HG03354 (cell line): ENCODE measurements around the gene DDN.

Experiments
- ATAC-seq: cut with Tn5 transposase; IDR thresholded peaks from one replicate; pipeline ENCODE4 v1.9.1; 2021; ENCODE audit warnings: mild to moderate bottlenecking; ENCODE audit not compliant: unreplicated experiment, poor library complexity, severe bottlenecking

DDN gene

GRCh38 chr12:48990552-48990951 is 8.6 kb downstream of the DDN start:
- no peak for ATAC-seq

DNA sequence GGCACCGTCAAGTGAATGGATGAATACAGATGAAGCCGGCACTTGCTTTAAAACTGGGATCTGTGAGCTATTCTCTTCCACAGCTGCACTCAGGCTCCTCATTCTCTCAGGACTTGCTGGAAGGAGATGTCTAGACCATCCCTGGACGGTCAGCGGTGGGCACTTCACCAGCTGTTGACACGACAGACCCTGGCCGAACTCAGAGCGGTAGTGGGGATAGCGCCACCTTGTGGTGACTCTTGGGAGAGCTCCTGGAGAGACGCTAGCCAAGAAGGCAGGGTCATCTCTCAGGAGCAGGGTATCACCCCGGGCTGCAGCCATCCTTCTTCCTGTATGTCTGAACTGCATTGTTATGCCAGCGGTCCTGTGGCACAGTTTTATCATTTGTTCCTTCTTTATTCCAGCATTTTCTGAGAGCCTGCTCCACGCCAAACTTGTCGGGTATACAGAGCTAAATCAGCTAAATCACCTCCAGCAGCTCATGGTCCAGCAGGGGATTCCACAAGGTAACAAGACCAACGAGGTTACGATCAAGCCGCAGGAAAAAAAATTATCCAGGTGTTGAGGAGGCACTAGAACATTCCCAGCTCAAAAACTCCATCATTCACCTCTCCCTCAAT is 11.0 kb downstream of the DDN start:
- no peak for ATAC-seq

GRCh38 chr12:48986720-48987291 is 12.4 kb downstream of the DDN start:
- ATAC-seq: no peak

GRCh38 chr12:48985901-48986300 is 13.3 kb downstream of the DDN start:
- ATAC-seq: no peak

DNA sequence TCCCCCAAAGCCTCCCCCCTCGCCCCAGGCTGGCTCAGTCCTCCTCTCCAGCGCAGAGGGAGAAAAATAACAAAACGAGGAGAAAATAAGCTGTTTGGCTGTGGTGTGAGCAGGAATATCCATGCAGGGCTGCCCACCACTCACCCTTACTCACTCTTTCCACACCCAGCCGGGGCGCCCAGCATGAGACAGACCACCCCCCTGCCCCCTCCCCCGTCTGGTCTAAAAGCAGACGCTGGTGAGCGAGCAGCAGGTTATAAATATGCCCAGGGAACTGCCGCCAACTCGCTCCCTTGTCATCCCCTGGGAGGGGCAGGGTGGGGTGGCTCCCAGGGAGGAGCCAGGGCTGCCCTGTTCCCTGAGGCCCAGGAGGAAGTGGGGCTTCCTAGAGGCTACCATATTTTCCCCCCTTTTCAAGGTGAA is 13.7 kb downstream of the DDN start:
- no peak for ATAC-seq

- no peak for ATAC-seq
These were observed 16.6 kb downstream of the DDN start for GRCh38 chr12:48982397-48983080.

DNA sequence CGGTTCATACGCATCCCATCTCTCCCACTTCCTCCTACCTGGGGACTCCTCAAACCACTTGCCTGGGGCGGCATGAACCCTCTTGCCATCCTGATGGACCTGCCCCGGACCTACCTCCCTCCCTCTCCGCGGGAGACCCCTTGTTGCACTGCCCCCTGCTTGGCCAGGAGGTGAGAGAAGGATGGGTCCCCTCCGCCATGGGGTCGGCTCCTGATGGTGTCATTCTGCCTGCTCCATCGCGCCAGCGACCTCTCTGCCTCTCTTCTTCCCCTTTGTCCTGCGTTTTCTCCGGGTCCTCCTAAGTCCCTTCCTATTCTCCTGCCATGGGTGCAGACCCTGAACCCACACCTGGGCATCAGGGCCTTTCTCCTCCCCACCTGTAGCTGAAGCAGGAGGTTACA is 17.4 kb downstream of the DDN start:
- ATAC-seq: no peak

GRCh38 chr12:48980953-48981756 is 18.0 kb downstream of the DDN start:
- no peak for ATAC-seq

GRCh38 chr12:48980389-48980952 is 18.7 kb downstream of the DDN start:
- ATAC-seq: no peak

- ATAC-seq: no peak
These were observed 19.4 kb downstream of the DDN start for GRCh38 chr12:48979602-48980388.

- ATAC-seq: no peak
These were observed 20.2 kb downstream of the DDN start for GRCh38 chr12:48978741-48979601.

DNA sequence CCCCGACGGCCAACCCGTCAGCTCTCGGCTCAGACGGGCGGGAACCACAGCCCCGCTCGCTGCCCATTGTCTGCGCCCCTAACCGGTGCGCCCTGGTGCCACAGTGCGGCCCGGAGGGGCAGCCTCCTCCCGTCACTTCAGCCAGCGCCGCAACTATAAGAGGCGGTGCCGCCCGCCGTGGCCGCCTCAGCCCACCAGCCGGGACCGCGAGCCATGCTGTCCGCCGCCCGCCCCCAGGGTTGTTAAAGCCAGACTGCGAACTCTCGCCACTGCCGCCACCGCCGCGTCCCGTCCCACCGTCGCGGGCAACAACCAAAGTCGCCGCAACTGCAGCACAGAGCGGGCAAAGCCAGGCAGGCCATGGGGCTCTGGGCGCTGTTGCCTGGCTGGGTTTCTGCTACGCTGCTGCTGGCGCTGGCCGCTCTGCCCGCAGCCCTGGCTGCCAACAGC is 20.9 kb downstream of the DDN start, which contains the start of gene WNT1:
TSS of gene WNT1 (plus strand) at position 32 of the 450 bp plus-strand sequence. CDS start at position 361, 329 bp downstream.
- peak; percentile 13 for ATAC-seq

GRCh38 chr12:48977290-48978281 is 21.6 kb downstream of the DDN start:
- peak; percentile 63 for ATAC-seq

GRCh38 chr12:48973941-48974673 is 25.1 kb downstream of the DDN start:
- no peak for ATAC-seq

DNA sequence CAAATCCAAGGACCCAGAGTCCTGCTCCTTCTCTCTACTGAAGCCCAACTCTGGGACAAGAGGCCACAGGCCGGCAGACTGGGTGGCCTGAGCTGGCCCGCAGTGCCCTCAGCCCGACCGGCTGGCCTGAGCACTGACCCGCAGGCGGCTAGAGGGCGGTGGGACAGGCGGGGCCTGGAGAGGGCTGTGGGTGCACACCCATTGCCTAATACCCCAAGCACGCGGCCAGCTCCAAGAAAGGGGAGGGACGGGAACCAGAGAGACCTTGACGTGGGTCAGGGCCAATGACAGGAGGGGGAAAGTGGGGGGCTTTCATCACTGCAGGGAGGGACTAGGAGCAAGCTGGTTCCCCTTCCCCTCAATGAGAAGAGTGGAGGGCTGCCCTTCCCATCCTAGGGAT is 25.6 kb downstream of the DDN start:
- no peak for ATAC-seq

DNA sequence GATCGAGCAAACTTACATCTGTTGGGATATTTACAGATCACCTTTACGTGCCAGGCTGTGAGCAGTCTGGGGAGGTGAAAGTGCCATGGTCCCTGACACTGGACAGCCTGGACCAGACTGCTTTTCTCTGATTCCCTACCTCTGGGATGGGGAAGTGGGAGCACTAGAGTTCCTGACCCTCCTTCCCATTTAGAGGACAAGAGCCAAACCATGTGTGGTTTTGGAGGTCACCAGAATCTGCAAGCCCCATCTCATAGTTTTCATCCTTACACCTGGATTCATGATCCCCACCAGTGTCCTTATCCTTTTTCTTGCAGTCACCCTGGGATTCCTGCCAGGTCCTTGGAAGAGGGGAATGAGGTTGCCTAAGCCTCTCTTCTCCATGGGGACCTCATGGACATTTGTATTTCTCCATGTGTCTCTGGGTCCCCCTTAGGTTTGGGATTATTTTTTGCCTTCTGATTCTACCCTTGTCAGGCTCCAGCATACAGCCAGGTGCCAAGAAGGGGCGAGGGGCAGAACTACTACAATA is 26.2 kb downstream of the DDN start:
- no peak for ATAC-seq
